HG02970 (cell line): ENCODE data around the gene XYLT1.

Experiments used
- ATAC-seq: cut with Tn5 transposase; IDR thresholded peaks from one replicate; pipeline ENCODE4 v1.9.1; 2021; ENCODE audit warnings: mild to moderate bottlenecking, moderate library complexity, moderate number of reproducible peaks; ENCODE audit not compliant: unreplicated experiment, low FRiP score

XYLT1 gene

GRCh38 chr16:17461951-17462729 is 8.6 kb downstream of the XYLT1 start:
- no peak for ATAC-seq

DNA sequence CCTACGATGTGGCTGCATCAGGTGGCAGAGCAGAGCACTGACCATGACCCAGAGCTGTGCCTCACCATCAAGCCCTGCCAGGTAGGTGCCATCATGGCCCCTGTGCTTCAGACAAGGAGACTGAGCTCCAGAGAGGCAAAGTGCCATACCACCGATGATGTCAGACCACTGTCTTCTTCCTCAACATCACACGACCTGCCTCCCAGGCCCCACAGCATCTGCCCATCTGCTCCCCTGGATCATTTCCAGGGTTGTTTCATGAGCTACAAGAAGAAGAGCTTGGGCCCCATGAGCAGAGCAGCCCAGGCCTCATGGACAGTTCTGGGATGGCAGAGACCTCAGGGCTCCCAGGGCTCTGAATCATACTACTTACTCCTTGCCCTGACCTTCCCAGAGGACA is 9.9 kb downstream of the XYLT1 start:
- no peak for ATAC-seq

GRCh38 chr16:17459903-17460521 is 10.7 kb downstream of the XYLT1 start:
- no peak for ATAC-seq

DNA sequence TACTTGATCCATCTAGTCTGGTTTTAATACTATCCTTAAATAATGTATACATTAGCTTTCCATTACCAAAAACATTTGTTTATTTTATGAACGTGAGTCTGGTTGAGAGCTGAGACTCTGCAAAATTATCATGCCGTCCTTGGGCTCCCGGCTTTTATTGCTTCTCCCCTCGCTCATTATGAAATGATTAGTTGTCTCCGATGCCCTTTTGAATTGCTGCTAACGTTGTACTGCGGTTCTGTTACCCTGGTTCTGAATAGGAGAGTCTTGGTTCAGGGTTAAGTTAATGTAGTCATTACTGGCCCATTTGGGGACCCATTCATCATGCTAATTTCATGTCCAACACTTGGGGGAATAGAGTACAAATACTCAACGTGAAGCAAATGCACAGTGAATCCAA is 12.8 kb downstream of the XYLT1 start:
- no peak for ATAC-seq

- ATAC-seq = no peak
Observed at GRCh38 chr16:17457513-17457912, 13.2 kb downstream of the XYLT1 start.

GRCh38 chr16:17454162-17454730 is 16.5 kb downstream of the XYLT1 start:
- no peak for ATAC-seq

DNA sequence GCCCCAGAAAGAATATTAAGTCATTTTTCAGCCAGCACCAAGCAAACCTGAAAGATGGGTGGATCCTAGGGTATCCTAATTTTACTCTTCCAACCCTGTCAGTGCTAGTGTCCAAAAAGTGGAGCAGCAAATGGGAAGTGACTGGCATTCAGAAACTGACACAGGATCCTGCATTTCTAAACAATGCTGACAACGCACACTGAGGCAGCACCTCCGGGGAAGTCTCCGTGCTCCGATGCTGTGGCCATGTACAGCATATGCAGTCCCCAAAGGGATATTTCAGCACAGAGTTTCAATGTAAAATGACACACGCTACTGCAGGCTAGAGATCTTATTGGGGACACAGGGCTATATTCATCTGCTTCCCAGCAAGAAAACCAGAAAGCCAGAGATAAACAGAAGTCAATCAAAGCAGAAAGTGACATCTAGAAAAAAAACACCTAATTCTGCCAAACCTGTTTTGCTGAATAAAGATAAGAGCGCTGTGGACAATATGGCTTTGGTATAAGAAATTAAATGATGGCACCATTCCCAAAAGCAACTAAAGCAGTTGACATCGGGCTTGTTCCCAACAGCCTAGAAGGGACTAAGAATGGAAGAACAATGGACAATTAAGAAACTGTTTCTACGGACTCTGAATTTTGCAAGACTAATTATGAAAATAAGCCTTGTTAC is 17.3 kb downstream of the XYLT1 start:
- ATAC-seq = no peak

DNA sequence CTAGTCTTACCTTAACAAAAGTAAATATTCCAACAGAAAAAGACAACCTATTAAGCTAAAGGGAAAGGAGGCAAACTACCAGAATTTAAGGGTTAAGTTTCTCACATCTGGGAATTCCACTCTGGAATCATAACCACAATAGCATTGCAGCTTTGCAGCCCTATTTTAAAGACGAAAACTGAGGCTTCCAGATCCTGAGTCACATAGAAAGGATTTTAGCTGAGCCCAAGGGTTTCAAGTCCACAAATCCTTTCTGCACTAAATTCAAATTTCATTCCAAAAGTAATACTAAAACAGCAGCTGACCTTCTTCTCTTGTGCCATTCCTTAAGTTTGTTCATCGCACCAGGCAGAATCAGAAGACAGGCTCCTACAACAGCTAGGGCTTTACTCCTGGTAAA is 17.8 kb downstream of the XYLT1 start:
- ATAC-seq = no peak

DNA sequence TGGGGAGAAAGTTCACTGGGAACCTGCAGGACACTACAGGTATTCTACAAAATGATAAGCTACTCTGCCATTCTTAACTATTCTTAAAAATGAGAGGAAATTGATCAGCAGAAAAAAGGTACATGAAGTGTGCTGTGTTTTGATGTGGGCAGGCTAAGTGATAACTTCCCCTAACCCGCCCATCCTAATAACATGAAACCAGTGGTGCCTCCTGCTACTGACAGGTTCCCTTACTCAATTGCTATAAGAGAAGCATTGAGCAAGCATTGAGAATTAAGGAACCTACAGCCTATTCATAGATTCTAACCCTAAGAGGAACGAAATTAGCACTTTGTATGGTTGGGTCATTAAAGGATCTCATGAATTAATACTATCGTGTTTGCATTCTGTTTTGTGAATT is 18.9 kb downstream of the XYLT1 start:
- no peak for ATAC-seq

DNA sequence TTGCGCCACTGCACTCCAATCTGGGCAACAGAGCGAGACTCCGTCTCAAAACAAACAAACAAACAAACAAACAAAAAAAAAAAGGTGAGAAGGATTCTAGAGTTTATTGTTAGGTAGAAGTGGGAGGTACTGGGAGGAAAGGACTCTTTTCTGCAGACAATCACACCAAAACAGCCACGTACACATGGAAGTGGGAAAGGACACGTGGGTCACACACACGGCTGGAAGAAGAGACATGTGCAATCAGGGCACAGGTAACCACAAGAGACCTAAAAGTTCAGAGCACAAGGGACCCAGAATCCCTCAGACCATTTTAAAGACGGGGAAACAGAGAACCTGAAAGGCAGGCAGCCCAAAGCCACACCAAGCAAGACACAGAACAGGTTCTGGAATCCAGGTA is 20.5 kb downstream of the XYLT1 start:
- no peak for ATAC-seq

GRCh38 chr16:17448640-17449638 is 21.8 kb downstream of the XYLT1 start:
- ATAC-seq = no peak

- ATAC-seq = no peak
Observed at GRCh38 chr16:17447101-17447569, 23.6 kb downstream of the XYLT1 start.

DNA sequence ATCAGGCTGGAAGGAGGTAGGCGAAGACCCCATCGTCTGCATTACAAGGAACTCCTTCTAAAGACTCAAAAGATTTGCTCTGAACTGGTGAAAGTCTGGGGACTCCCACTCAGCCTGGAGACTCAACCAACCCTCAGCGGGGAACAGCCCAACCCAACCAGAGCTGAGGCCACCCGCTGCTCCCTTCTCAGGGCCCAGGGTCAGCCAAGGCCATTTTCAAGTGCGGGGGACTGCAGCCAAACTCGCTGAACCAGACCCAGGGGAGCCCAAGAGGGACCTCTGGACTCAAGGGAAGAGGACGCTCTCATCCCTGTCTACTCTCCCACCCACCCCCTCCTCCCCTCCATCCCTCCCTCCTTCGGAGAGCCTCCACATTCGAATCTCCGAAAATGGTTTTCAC is 24.1 kb downstream of the XYLT1 start:
- ATAC-seq = no peak

DNA sequence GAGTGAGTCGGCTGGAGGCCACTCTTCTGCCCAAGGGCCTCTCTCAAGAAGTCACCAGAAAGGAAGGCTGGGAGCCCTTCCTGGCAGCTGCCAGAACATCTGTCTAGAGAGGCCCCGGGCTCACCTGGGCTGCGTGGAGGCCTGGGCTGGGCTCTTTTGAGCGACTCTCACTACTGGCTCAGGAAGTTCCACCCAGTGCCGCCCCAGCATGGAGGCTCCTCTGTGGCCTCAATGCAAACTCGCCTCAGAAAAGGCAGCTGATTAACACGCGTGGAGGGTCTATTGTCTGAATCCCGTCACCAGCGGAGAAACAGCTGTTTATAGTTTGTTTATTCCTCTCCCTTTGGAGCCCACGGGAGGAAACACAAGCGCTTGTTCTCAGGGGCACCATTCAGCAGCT is 25.3 kb downstream of the XYLT1 start:
- no peak for ATAC-seq

- no peak for ATAC-seq
Observed at GRCh38 chr16:17444658-17445057, 26.1 kb downstream of the XYLT1 start.

- no peak for ATAC-seq
Observed at GRCh38 chr16:17440131-17440530, 30.6 kb downstream of the XYLT1 start.

GRCh38 chr16:17439580-17439979 is 31.2 kb downstream of the XYLT1 start:
- no peak for ATAC-seq

GRCh38 chr16:17437981-17438380 is 32.8 kb downstream of the XYLT1 start:
- no peak for ATAC-seq

DNA sequence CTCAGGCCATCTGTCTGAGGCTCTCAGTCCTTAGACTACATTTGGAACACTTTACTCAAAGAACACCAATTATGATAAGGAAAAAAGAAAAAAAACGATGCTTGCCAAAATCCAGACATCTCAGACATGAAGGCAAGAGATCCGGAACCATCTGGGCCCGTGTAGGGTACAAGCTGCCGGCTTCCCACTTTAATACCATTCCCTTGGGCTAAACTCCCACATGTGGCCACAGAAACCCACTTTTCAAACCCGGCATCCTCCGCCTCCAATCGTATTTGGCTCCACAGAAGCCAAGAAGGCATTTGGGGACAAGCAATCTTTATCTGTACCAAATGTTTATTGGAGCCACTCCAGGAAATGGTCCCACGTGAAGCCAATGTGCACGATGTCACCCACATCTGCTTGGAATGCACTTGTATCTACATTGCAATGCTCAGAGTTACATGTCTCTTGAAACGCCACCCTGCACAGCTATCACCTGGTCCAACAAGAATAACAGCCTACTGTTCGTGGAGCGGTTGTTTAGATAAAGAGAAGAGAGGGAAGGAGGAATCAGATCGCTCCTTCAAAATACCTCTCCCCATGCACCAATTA is 33.5 kb downstream of the XYLT1 start:
- no peak for ATAC-seq

DNA sequence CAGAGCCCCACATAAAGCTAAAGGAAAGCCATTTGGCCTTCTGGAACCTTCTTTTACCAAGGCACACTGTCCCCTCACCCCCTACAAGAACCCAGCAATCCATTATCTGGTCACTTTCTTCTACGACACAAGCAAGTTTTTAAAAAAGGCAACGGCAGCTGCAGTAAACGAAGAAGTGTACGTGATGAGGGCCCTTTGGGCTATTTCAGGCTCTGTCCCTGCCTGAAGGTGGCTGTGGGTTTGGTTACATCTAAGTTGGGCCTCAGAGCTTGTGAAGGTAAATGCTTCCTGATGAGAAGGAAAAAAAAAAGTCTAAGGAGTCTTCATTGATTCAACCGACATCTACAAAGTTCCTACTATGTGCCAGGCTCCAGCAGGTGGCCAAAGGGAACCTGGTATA is 35.4 kb downstream of the XYLT1 start:
- ATAC-seq = no peak
